HG03342 (cell line): Measurements from ENCODE around the gene GPC2.

Experiments used
- ATAC-seq: cut with Tn5 transposase; IDR thresholded peaks from one replicate; pipeline ENCODE4 v1.9.1; 2021; ENCODE audit warnings: mild to moderate bottlenecking, moderate library complexity; ENCODE audit not compliant: unreplicated experiment

Gene GPC2

DNA sequence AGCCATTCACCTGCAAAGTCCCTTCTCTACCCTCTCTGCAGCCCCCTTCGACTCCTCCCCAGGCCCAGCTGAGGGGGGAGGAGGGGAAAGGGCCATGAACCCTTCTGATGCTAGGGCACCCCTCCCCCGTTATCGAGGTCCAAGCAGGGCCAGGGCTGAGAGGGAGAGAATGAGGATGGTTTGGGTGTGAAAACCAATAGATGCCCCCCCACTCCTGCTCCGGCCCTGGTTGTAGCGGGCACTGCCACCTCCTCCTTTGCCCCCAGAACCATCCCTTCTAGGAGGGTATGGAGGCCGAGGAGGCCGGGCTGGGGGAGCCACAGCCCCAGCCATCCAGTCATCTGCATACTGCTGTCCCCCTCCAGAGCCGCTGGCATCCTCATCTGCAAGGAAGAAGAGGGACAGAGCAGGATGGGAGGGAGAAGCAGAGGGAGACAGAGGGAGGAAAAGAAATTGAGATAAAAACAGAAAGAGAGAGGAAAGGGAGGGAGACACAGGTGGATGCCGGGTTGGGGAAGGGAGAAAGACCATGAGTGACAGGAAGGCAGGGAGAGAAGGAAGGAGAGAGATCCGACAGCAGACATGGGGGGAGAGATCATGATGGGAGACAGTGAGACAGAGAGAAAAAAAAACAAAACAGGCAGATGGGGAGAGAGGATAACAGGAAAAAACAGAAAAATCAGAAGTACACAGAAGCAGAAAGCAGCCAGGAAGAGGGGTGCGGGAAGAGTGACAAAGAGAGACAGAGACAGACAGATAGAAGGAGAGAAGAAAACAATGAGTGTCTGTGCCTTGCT lies 6.9 kb downstream of the GPC2 start:
- no peak for ATAC-seq

- ATAC-seq: no peak
These were observed 7.9 kb downstream of the GPC2 start for GRCh38 chr7:100169147-100169850.

DNA sequence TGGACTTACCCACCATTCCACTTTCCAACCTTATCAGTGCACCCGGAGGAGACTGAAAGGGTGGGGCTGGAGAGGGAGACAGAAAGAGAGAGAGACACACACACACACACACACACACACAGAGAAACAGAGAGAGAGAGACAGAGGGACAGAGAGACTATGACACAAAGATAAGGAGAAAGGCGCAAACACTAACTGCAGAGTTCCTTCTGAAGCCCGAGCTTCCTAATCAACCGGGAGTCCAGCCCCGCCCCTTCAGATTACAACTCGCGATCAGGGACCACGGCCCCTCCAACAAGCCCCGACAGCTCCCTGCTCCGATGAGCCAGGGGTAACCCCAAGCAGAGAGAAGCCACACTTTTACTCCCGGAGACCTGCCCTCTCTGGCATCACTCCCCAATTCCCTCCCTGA lies 9.3 kb downstream of the GPC2 start:
- no peak for ATAC-seq

DNA sequence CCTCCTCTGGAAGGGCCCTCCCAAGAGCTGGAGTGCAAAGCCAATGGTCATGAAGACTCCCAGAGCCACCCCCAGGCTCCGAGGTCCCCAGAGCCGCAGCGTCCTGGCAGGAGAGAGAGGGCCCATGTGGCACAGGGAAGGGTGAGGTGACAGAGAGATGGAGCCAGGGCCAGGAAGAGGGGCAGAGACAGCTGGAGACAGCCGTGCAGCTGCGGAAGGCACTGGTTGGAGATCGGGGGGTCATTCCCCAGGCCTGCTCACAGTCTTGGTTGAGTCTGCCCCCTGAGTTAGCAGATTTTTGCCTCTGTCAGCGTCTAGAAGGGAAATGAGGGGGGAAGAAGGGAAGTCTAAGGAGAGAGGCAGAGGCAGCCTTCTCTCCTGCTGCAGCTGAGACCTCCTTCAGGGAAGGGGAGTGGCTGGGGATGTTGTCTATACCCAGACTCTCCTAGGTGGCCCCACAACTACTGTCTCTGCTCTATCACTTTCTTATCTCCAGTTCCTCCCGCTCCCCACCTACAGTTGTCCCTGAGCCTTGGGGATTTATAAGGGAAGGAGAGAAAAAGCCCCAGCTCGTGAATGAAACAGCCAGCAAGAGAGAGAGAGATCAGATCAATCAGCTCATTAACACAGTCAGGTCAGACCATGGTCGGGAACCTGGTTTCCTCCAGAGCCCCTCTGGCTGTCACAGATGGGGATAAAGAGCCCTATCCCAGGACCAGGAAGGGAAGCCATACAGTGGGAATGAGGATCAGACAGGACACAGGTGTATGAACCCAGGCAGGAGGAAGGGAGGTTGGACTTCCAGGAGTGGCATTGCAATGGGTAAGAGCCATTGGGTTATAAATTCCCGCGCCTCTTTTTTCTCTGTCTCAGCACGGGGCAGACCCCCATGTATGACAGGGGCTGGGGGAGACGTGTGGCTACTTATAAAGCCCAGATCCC lies 9.9 kb downstream of the GPC2 start:
- ATAC-seq: no peak

- ATAC-seq: no peak
These were observed 10.8 kb downstream of the GPC2 start for GRCh38 chr7:100166317-100166940.

DNA sequence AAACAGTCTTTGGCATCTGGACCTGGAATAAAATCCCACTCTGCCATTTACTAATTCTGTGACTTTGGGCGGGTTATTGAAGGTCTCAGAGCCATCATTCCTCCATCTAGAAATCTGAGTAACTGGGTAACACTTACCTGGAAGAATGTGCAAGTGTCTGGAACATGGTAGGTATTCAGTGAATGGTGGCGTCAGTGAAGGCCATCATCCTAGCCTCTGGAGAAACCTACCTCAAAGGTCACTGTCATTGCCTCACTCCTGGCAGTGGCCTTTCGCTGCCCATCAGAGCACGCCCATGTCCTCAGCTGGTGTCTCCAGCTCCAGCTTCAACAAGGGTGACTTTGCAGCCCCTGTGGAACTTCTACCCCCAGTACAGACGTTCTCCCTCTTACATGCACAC lies 13.3 kb downstream of the GPC2 start:
- ATAC-seq: no peak

DNA sequence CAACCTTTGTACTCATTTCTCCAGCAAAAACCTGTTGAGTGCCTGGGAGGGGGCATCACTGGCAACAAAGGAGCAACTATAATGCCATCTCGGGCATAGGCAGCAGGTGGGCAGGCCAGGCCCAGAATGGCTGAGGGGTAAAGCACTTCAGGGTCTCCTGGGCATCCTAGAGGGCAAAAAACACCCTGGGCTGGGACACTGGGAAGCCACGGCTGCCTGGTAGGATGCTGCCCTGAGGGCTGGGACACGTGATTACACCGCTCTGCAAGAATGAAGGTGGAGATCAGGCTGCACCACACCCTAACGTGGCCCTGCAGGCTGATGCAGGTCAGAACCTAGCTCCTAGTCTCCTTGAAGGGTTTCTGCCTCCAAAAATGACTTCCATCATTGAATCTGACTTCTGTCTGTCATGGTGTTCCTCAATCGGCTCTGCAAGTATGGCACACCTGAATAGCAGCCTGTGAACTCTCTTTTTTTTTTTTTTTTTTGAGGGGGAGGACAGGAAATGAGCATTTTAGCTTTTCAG lies 14.1 kb downstream of the GPC2 start:
- no peak for ATAC-seq

DNA sequence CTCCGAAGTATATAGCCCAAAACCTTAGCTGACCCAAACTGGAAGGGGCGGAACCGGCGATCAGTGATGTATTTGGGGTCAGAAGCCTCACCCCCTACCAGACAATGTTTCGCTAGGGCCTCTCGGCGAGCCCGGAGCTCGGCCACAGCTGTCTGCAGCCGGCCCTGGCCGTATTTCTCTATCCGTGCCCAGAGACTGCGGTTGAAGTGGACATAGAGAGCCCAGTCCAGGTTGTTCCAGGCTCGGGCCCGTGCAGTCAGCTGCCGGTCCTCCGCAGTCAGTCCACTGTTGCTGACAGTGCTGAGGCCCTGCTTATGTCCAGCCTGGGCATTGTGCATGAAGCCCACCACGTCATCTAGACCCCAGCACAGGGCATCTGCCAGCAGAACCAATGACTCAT lies 17.1 kb downstream of the GPC2 start:
- no peak for ATAC-seq

DNA sequence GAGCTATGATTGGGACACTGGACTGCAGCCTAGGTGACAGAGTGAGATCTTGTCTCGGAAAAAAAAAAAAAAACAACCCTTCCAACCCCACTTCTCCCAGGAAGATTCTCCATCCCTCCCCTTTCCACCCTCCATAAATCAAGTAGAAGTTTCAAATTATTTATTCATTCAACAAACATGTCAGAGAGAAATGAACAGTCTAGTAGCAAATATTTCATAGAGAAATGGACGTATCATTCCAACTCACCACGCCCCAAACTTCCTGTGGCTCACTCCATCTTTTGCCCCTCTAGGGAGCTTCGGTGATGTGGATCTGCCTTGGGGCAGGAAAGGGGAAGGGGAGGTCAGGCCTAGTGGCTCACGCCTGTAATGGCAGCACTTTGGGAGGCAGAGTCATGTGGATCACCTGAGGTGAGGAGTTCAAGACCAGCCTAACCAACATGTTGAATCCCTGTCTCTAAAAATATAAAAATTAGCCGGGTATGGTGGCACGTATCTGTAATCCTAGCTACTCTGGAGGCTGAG lies 18.0 kb downstream of the GPC2 start:
- no peak for ATAC-seq

DNA sequence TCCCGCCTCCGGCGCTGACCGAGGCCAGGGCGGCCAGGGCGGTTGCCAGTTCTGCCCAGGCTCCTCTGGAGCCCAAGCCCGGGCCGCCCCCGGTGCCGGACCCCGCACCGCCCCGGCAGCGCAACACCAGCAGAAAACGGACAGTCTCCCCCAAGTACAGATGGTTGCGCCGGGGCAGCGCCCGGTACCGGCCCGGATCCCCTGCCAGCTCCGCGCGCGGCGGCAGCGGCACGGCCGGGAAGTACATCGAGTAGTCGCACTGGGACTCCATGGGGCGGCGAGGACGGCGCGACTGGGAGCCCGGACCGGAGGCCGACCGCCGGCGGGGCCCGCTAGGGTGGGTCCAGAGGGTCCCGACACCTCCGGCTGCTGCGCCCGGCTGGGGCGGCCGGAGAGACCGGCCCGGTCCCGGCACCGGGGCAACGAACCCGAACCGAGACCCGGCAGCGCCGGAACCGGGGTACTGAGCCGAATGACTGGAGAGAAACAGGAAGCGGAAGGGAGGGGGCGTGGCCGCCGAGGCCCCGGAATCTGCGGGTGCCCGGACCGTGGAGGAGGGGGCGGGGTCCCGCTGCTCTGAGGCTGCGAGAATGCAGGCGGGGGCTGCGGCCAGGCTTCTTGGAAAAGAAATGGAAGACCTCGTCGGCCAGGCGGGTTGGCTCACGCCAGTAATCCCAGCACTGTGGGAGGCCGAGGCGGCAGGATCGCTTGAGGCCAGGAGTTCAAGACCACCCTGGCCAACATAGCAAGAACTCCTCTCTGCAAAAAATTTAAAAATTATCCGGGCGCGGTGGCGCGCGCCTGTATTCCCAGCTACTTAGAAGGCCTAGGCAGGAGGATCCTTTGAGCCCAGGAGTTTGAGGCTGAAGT lies 18.7 kb downstream of the GPC2 start, which contains the start of gene TRAPPC14:
Gene TRAPPC14 (minus strand): TSS at position 495 of the 870 bp plus-strand sequence. CDS start 224 bp downstream, at position 271.
- peak; percentile 69 for ATAC-seq

- ATAC-seq: no peak
These were observed 19.6 kb downstream of the GPC2 start for GRCh38 chr7:100157334-100158228.

- ATAC-seq: no peak
These were observed 20.2 kb downstream of the GPC2 start for GRCh38 chr7:100157069-100157333.

GRCh38 chr7:100156331-100157068 lies 20.7 kb downstream of the GPC2 start:
- no peak for ATAC-seq

DNA sequence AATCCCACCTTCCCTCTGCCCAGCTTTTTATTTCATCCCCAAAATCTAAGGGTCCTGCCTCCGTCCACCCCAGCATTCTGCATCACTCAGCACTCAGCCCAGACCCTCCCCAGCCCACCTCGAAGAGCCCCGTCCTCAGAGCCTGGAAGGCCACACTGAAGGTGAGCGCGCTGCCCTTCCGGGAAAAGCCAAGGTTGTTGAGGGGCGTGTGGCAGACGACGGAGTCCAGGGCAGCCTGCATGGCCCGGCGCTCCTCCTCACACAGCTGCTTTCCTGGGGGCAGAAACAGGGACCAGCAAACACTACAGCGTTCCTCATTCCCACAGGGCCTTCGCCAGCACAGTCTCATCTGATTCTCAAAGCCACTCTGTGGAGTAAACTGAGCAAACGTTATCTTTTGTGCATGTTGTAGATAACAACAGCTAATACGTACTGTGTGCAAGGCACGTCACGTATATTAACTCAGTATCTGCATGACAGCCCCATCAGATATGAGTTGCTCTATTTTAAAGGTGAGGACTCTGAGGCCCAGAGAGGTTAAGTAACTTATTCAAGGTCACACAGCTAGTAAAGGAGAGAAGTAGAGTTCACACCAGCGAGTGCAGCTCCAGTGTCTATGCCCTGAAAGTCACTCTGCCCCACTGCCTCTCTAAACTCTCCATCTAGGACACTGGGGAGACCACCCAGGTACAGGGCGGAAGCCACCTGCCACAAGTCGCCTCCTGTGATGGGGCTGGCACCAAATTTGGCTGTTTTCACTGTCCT lies 21.4 kb downstream of the GPC2 start:
- ATAC-seq: no peak

DNA sequence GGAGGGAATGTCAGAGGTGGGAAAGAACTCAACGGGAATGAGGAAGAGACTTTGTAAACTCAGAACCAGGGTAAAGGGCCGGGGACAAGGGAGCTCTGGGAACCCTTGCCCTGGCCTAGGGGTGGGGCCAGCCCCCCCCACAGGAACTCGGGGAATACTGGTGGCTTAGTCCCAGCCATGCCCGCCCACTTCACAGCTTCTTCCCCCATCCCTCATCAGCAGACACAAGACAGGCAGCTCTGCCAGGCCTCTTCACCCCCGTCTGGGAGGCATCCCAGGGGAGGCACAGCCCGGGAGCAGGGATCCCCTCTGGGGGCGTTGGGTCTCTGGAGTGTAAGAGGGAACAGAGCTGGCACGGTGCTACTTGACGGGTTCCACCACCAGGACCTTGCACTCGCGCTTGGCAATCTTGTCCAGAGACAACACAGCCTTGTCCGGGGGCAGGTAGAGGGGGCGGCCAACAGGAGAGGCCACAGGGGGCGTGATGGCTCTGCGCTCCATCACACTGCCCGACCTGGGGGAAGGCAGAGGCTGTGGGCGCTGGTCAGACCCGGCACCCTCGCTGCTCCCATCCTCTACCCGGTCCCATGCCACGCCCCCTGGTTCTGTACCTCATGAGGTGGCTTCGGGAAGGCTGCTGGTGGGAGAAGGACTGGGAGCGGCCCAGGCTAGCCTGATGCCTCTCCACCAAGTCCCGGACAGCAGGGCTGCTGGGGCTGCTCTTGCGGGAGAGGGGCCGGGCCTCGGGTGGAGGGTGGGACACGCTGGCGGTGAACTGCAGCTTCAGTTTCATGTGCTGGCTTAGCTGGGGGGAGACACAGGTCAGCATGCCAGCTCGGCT lies 22.3 kb downstream of the GPC2 start:
- no peak for ATAC-seq
